COLO829 (cell line): ENCODE results near the gene EPS8L2.
A peak's percentile ranks its signal among the peaks of the same experiment; 100 is the strongest.
"Not testable (repeated sequence)": the region's sequence is repeated elsewhere in the genome, so short reads cannot be mapped to it uniquely, and the experiment has no call there.

ENCODE experiments used
- DNase-seq: peaks from one replicate; pipeline ENCODE4 v3.0.0; 2012; ENCODE audit warnings: low spot score

The EPS8L2 gene

DNA sequence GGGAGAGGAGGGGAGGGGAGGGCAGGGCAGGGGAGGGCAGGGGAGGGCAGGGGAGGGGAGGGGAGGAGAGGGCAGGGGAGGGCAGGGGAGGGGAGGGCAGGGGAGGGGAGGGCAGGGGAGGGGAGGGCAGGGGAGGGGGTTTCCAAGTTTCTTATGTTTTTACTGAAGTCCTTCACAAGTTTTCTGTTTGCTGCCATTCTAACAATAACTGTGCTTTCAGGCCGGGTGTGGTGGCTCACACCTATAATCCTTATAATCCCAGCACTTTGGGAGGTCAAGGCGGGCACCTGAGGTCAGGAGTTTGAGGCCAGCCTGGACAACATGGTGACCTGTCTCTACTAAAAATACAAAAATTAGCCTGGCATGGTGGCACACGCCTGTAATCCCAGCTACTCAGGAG, 15.8 kb upstream of the EPS8L2 start:
- DNase-seq = not testable (repeated sequence)

- DNase-seq = no peak
Measured at GRCh38 chr11:690738-691633, 15.0 kb upstream of the EPS8L2 start.

DNA sequence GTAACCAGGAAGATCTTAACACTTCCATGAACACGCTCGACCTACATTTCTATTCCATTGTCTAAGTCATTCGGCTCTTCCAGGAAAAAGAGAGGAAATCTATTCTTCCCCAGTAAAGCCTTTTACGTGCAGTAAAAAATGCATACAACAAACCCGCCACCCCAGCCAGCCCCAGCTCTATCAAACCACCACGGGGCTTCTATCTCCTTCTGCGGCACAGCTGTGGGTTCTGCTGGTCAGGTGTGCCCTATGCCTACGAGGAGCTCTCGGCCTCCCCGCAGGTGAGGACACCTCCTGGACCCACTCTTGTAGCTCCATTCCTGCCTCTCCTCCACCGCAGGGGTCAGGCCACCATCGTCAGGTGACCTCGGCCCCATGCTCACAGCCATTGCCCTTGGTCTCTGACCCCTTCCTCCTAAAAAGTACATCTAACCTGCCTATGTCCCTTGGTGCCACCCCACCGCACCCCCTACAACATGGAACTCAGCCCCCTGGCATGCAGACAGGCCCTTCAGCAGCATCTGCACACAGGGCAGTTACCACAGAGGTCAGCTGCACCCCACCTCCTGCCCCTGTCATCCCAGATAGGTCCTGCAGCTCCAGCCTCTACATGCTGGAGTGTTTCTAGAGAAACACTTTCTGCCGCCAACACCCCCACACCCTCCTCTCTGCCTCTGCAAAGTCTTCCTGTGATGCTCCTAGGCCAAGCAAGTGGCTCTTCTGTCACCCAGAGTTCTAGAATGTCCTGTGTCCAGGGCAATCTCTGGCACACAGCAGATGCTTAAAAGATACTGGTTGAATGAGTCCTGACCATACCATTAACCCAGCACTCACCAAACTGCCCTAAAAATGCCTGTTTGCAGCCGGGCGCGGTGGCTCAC, 14.1 kb upstream of the EPS8L2 start:
- no peak for DNase-seq

DNA sequence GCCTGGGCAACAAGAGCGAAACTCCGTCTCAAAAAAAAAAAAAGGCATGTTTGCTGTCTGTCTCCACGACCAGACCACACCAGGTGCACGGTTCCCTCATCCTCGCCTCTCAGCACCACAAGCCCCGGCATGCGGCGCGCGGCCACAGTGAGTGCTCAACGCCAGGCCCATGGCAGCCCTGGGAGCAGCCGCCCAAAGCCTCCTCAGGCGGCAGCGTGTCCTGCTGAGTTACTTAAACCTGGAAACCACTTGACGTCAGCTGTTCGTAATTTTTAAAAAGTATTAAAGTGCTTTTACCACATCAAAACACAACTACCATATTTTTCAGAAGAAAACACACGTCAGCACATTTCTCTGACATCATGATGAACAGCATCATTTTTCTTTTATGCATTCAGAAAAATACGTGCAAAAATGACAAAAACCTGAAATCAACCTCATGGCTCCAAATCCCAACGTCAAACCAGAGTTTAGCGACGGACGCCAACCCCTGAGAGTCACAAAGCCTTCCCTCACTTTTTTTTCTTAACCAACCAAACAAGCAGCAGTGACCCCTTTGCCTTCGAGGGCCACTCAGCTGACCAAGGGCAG, 13.1 kb upstream of the EPS8L2 start:
- no peak for DNase-seq

GRCh38 chr11:693415-693831, 12.6 kb upstream of the EPS8L2 start:
- no peak for DNase-seq

- DNase-seq = no peak
Measured at GRCh38 chr11:693887-694562, 12.0 kb upstream of the EPS8L2 start.

- peak; percentile 88 for DNase-seq
Measured at GRCh38 chr11:694563-695287, 11.3 kb upstream of the EPS8L2 start, which contains the start of gene DEAF1. DEAF1 (minus strand) TSS chr11:695222; CDS start chr11:695047, 175 bp downstream.

DNA sequence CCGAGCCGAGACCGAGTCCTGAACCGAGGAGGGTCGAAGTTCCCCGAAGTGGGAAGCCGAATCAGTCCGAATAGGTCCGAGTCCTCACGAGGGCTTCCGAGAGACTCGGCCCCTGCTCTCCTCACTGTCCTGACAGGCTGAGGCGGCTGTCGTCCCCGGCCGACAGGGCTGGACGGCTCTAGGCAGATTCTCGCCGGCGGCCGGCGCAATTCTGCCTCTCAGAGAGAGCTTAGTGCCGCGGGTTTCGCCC, 10.8 kb upstream of the EPS8L2 start:
- no peak for DNase-seq

DNA sequence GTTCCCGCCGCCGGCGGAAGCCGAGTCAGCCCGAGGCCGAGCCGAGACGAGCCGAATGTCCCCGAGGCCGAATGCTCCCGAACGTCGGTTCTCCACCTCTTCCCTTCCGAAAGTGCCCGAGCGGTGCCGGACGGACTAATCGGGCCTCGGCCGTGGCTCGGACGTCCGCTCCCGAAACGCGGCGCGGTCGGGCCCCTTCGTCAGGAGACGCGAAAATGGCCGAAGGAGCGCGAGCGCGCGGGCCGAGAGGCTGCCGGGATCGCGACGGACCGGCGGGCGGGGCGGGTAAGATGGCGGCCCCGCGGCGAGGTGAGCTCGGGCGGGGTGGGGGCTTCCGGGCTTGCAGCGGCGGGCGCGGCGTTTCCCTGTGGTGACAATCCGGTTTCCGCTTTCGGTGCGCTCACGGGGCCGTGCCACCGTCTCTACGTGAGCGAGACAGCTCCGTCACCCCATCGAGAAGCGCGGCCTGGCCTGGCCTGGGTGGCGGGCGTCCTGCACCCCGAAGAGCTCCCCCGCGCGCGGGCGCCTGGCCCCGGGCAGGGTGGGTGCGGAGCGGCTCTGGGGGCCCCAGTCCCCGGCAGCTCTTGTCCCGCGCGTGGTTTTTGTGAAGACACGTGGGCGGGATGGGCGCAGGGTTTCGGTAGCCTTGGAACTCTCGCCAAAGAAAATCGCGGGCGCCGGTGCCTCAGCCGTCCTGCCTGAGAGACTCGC, 10.3 kb upstream of the EPS8L2 start, which contains the start of gene TMEM80:
Gene TMEM80 (plus strand): TSS at position 279 of the 711 bp plus-strand sequence. CDS start 12 bp downstream, at position 291.
- DNase-seq = peak; percentile 90

GRCh38 chr11:696955-697491, 9.0 kb upstream of the EPS8L2 start:
- DNase-seq = no peak

DNA sequence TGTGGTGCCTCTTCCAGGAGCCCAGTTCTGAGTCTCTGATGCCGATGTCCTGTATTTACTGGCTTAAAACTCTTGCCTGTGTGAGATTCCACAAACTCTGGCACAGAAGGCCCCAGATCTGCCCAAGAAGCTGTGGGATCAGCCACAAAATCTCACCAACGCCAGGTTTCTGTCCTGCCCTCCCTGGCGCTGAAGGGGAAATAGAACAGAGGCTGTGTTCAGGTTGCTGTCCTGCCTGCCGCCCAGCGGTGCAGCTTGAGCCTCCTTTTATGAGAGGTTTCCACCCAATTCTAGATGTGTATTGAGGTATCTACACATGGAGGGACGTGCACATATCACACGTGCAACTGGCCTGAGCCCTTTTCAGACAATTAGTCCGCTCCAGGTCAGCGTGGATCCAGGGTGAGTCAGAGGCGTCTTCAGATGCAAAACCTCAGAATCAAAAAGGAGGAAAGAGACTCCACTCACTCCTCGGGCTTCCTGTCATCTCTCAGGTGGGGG, 8.2 kb upstream of the EPS8L2 start:
- no peak for DNase-seq

DNA sequence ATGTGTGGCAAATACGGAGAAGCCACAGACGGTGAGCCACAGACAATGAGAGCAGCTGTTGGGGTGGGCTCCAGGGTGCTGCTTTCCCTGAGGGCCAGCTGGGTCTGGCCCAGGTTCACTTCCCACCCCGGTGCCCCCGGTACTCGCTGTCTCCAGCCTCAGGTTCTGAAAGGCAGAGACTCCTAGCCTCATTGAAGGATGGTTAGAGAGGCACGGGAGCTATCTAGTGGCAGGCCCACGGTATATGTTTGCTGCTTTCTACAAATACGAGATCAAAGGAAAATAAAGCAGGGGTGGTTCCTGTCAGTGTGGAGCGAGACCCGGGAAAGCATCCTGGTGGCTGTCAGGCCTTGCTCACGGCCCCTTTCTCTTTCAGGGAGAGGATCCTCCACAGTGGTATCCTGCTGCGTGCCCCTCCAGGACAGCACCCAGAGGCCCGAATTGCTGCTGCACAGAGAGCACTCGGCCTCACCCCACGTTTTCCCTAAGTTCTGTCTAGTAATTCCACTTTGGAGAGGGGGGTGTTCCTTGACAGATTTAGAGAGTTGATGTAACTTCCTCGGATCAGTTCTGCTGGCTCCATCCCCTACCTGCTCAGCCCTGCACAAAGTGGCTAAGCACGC, 7.4 kb upstream of the EPS8L2 start:
- no peak for DNase-seq

GRCh38 chr11:699116-699508, 6.9 kb upstream of the EPS8L2 start:
- DNase-seq = no peak

GRCh38 chr11:699753-700152, 6.3 kb upstream of the EPS8L2 start:
- no peak for DNase-seq

DNA sequence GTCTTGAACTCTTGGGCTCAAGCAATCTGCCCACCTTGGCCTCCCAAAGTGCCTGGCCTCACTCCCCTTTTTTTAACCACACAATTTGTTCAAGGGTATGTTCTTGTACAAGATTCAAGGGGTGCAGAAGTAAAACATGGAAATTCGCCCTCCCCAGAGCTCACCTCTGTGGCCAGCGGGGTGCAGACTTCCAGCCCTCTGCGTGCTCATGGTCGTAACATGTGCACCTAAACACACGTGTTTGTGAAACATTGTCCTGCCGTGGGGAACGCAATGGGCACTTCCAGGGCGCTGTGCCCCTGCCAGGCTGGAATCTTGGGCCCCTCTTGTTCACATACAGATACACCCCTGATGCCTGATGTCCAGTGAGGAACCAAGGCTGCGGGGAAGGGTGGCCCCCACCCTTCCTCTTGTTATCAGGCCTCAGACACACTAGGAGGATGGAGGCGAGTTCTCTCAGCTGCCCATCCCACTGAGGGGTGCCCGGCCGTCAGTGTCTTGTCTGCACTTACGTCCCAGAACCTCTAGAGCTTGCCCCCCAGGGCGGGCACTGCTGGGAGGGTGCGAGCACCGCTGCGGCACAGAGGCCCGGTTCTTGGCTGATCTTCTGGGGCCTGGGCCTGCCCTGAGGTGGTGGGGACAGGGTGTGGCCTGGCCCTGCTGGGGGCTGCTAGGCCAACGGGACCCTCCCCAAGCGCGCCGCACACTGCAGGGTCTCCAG, 4.1 kb upstream of the EPS8L2 start:
- DNase-seq = no peak

DNA sequence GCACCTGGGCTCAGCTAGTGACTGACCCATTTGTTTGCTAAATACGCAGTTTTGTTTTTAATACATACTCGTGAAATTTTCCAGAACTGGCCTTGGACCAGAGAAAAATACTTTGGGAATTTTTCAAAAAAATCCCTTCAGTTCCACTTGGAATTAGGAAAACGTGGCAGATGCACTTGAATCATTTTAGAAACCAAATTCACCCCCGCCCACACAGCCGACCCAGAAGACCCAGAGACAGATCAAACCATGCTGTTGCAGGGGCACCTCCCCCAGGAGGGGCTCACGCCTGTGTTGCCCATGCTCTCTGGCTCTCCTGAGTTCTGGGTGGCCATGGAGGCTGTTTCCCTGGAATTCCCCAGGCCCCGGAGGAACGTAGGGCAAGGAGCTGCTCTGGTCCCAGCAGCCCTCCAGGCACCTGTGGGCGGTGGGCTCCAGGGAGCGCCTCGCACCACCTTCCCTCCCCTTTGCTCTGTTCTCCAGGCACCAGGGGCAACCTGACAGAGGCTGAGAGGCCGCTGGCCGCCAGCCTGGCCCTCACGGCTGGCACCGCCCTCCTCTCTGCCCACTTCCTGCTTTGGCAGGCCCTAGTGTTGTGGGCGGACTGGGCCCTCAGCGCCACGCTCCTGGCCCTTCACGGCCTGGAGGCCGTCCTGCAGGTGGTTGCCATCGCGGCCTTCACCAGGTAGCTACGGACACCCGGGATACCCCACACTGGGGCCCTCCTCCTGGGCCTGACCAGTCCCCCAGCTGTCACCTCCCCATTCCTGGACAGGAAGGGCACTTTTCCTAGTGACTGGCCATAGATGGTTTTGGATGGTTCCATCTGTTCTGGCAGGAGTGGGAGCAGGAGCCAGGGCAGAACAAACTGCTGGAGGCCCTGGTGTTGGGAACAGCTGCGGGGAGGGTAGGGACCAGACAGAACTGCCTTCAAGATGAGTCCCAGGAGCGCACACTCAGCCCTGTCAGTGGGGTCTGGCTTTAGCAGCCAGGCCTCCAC, 3.3 kb upstream of the EPS8L2 start:
- DNase-seq = no peak

DNA sequence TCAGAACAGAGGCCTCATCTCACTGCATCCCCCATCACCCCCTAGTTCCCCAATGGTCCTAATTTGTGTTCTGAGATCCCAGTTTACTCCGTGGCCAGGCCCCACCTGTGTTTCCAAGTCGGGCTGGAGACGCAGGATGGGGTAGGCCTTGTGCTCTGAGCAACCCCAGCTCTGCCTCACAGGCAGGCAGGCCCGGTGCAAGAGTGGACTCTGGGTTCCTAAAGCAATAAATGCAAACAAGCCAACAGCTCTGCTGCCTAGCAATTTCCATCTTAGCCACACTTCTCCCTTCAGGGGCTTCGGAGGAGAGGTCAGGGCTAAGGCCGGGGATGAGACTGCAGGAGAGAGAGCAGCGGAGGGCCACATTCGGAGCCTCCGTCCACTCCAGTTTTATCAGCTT, 2.5 kb upstream of the EPS8L2 start:
- no peak for DNase-seq

DNA sequence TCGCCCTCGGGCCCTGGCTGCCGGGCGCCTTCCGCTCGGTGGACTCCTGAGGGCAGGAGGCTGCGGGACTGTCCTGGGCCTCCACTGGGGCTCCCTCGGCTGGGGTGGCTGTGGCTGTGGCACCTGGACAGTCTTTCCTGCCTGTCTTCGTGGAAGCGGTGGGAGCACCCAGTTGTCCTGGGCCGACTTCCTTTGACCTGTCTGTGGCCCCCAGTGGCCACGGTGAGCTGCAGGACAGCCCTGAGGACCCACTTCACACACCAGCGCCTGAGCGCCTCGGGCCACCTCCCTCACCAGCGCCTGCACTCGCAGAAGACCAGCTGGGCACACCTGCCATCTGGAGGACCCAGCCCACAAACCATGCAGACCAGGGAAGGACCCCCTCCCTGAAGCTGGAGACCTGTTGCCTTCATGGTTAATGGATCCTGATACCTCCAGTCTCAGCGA, 1.8 kb upstream of the EPS8L2 start:
- DNase-seq = no peak
